Measurements from ENCODE around the gene AVP. TPM values are rescaled to one million over a fixed set of nuclear protein-coding genes. Genes with fewer than 3 reads are reported as not detected.

AVP gene
- total and polyA plus RNA-seq, 2 of the 13 experiments (the other 11 are each of a cell fraction or from before 2014, with no cell fraction given): 0.12 TPM; not detected in 1

DNA sequence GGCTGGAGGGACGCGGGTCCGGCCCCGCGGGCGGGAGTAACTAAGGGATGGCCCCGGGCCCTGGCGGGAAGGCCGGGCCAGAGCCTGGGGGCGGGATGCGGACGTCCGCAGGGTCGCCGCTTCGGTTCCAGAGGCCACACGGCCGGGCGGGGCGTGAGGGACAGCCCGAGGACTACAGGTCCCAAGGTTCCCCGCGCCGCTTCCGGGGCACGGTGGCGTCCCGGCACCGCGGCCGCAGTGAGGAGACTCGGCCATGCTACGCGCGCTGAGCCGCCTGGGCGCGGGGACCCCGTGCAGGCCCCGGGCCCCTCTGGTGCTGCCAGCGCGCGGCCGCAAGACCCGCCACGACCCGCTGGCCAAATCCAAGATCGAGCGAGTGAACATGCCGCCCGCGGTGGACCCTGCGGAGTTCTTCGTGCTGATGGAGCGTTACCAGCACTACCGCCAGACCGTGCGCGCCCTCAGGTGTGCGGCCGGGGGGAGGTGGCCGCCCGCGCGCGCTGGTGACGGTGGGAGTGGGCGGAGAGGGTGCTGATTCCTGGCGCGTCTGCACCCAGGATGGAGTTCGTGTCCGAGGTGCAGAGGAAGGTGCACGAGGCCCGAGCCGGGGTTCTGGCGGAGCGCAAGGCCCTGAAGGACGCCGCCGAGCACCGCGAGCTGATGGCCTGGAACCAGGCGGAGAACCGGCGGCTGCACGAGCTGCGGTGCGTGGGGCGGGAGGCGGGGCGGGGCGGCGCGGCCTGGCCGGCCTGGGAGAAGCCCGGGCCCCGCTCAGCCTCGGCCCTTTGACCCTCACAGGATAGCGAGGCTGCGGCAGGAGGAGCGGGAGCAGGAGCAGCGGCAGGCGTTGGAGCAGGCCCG is 38.5 kb downstream of the AVP start, which contains the start of gene MRPS26 (continued):
- TF ChIP-seq MEIS2 (CRISPR knock-in tag; IDR thresholded peaks at IDR 0.05): peak; percentile 87
- TF ChIP-seq NCOA1 (CRISPR knock-in tag; IDR thresholded peaks at IDR 0.05): 0 out of 2 replicates have a peak, but pooled peaks have one; percentile 86
- TF ChIP-seq, protein P1, sequence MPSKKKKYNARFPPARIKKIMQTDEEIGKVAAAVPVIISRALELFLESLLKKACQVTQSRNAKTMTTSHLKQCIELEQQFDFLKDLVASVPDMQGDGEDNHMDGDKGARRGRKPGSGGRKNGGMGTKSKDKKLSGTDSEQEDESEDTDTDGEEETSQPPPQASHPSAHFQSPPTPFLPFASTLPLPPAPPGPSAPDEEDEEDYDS (CRISPR knock-in tag; IDR thresholded peaks at IDR 0.05): peak; percentile 58
- TF ChIP-seq ZNF12 (CRISPR knock-in tag; IDR thresholded peaks at IDR 0.05): peak; percentile 83
- peak; percentile 14; the same call in 1 of the 2 replicates for TF ChIP-seq PRDM15 (CRISPR knock-in tag; IDR thresholded peaks at IDR 0.05)
- TF ChIP-seq KLF16 (CRISPR knock-in tag; IDR thresholded peaks at IDR 0.05): peak in 1 of 2 experiments; percentile 95; a peak in 2 of 4 replicates
- peak; percentile 65; the same call in 1 of the 2 replicates for TF ChIP-seq NRL (CRISPR knock-in tag; IDR thresholded peaks at IDR 0.05; ENCODE audit: borderline replicate concordance)
- peak; percentile 25; the same call in 1 of the 2 replicates for TF ChIP-seq MIER3 (CRISPR knock-in tag; IDR thresholded peaks at IDR 0.05; ENCODE audit: borderline replicate concordance)
- TF ChIP-seq EEA1 (CRISPR knock-in tag; IDR thresholded peaks at IDR 0.05; ENCODE audit: borderline replicate concordance): peak; percentile 98
- TF ChIP-seq DPF2 (CRISPR knock-in tag; IDR thresholded peaks at IDR 0.05; ENCODE audit: borderline replicate concordance, low read depth): no peak
- no peak for TF ChIP-seq NONO (IDR thresholded peaks at IDR 0.05)
- peak; percentile 99 for TF ChIP-seq NONO (CRISPR knock-in tag; conservative IDR thresholded peaks at IDR 0.05)
- TF ChIP-seq NR2F1 (CRISPR knock-in tag; IDR thresholded peaks at IDR 0.05): peak in 1 of 2 experiments; percentile 7; a peak in 2 of 4 replicates
- TF ChIP-seq ZSCAN22 (CRISPR knock-in tag; IDR thresholded peaks at IDR 0.05): peak; percentile 83
- TF ChIP-seq, protein P2, sequence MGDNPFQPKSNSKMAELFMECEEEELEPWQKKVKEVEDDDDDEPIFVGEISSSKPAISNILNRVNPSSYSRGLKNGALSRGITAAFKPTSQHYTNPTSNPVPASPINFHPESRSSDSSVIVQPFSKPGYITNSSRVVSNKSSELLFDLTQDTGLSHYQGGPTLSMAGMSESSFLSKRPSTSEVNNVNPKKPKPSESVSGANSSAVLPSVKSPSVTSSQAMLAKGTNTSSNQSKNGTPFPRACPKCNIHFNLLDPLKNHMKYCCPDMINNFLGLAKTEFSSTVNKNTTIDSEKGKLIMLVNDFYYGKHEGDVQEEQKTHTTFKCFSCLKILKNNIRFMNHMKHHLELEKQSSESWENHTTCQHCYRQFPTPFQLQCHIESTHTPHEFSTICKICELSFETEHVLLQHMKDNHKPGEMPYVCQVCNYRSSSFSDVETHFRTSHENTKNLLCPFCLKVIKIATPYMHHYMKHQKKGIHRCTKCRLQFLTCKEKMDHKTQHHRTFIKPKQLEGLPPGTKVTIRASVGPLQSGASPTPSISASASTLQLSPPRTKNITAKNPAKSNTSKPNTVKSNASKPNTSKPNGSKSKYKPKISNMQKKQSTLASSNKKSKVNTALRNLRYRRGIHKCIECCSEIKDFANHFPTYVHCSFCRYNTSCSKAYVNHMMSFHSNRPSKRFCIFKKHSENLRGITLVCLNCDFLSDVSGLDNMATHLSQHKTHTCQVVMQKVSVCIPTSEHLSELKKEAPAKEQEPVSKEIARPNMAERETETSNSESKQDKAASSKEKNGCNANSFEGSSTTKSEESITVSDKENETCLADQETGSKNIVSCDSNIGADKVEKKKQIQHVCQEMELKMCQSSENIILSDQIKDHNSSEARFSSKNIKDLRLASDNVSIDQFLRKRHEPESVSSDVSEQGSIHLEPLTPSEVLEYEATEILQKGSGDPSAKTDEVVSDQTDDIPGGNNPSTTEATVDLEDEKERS (CRISPR knock-in tag; IDR thresholded peaks at IDR 0.05): peak; percentile 91; the same call in 1 of the 2 replicates
- TF ChIP-seq, protein P3, sequence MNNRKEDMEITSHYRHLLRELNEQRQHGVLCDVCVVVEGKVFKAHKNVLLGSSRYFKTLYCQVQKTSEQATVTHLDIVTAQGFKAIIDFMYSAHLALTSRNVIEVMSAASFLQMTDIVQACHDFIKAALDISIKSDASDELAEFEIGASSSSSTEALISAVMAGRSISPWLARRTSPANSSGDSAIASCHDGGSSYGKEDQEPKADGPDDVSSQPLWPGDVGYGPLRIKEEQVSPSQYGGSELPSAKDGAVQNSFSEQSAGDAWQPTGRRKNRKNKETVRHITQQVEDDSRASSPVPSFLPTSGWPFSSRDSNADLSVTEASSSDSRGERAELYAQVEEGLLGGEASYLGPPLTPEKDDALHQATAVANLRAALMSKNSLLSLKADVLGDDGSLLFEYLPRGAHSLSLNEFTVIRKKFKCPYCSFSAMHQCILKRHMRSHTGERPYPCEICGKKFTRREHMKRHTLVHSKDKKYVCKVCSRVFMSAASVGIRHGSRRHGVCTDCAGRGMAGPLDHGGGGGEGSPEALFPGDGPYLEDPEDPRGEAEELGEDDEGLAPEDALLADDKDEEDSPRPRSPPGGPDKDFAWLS (CRISPR knock-in tag; IDR thresholded peaks at IDR 0.05; ENCODE audit: borderline replicate concordance): peak; percentile 77
- no peak; the same call in 1 of the 2 replicates for TF ChIP-seq KMT2A (CRISPR knock-in tag; IDR thresholded peaks at IDR 0.05)
- TF ChIP-seq HNRNPK (IDR thresholded peaks at IDR 0.05; ENCODE audit: low read depth, low read length, poor library complexity, severe bottlenecking): peak; percentile 82

Data from HepG2 (cell line).